H1 (cell line): ENCODE results near the gene ELMO3. TPM values are rescaled to one million over a fixed set of nuclear protein-coding genes. Genes with fewer than 3 reads are reported as not detected.

Experiments
- CTCF ChIA-PET: fragments of 300-600 bp; sonication (Branson Sonifier 250); formaldehyde crosslinking; loops from one replicate; lab custom pipeline; 2021; ENCODE audit not compliant: partially characterized antibody; lab: Charles Lee
- POLR2A ChIA-PET: fragments of 300-600 bp; sonication (Branson Sonifier 250); formaldehyde crosslinking; loops from one replicate; lab custom pipeline; 2021; ENCODE audit warnings: inconsistent platforms; ENCODE audit not compliant: partially characterized antibody; lab: Charles Lee
- DNase-seq, 2 experiments: peaks; one replicate each; pipeline versions ENCODE4 v3.0.0 to v3.0.0-alpha.2; 2010 to 2022; ENCODE audit warnings: low spot score in 2 of 2, low read depth in 1 of 2, mixed read lengths in 1 of 2
- FAIRE-seq: peaks from 2 replicates; lab custom pipeline; 2011; peaks lifted over from hg19 to GRCh38; lab: Jason Lieb, UNC
- H2AFZ ChIP-seq: 2 replicates; pipeline ENCODE4 v1.8.1; 2012; ENCODE audit warnings: low read length, inconsistent platforms
- H2AK5ac ChIP-seq: 2 replicates; pipeline ENCODE4 v1.6.1; 2013; ENCODE audit warnings: low read depth, low read length
- H2BK120ac ChIP-seq: replicated peaks from 2 replicates; pipeline ENCODE3; 2013; ENCODE audit warnings: low read depth, low read length, inconsistent platforms
- H2BK12ac ChIP-seq: 2 replicates; pipeline ENCODE4 v1.6.1; 2013; ENCODE audit warnings: low read depth, low read length
- H2BK15ac ChIP-seq: 2 replicates; pipeline ENCODE4 v1.6.1; 2013; ENCODE audit warnings: low read length
- H2BK20ac ChIP-seq: 2 replicates; pipeline ENCODE4 v1.6.1; 2013; ENCODE audit warnings: low read length
- H2BK5ac ChIP-seq: 2 replicates; pipeline ENCODE4 v1.6.1; 2013; ENCODE audit warnings: low read depth, low read length
- H3K14ac ChIP-seq: 2 replicates; pipeline ENCODE4 v1.6.1; 2013; ENCODE audit warnings: inconsistent platforms; ENCODE audit not compliant: insufficient read length
- H3K18ac ChIP-seq: 2 replicates; pipeline ENCODE4 v1.6.1; 2013; ENCODE audit warnings: low read length; ENCODE audit errors: extremely low read depth
- H3K23ac ChIP-seq: 2 replicates; pipeline ENCODE4 v1.6.1; 2013; ENCODE audit warnings: inconsistent platforms; ENCODE audit not compliant: insufficient read length
- H3K23me2 ChIP-seq: 2 replicates; pipeline ENCODE4 v1.6.1; 2013; ENCODE audit warnings: low read depth, low read length
- H3K27ac ChIP-seq: 2 replicates; pipeline ENCODE4 v1.6.1; 2011; ENCODE audit warnings: low read depth, low read length, inconsistent platforms
- H3K27me3 ChIP-seq, 4 experiments: replicated peaks in 1 of 4; 1 replicate in 1 of 4; 2 replicates in 3 of 4; pipeline versions ENCODE4 v1.6.1 to v1.8.1; 2011 to 2013; ENCODE audit warnings: low read length in 3 of 4, mild to moderate bottlenecking in 3 of 4, inconsistent platforms in 2 of 4, mixed read lengths in 2 of 4, moderate library complexity in 1 of 4; ENCODE audit not compliant: control insufficient read depth in 3 of 4, insufficient read depth in 3 of 4; ENCODE audit errors: extremely low read depth in 1 of 4
- H3K36me3 ChIP-seq, 4 experiments: 2 replicates each; pipeline versions ENCODE4 v1.6.1 to v1.8.1; 2011 to 2013; ENCODE audit warnings: mild to moderate bottlenecking in 4 of 4, low read length in 3 of 4, moderate library complexity in 2 of 4, control low read depth in 1 of 4, inconsistent platforms in 1 of 4; ENCODE audit not compliant: insufficient read depth in 4 of 4, control insufficient read depth in 2 of 4
- H3K4ac ChIP-seq: replicated peaks from 2 replicates; pipeline ENCODE3; 2013; ENCODE audit warnings: low read length, low read depth, mixed read lengths, inconsistent platforms; ENCODE audit not compliant: insufficient read length
- H3K4me1 ChIP-seq, 4 experiments: replicated peaks in 1 of 4; 1 replicate in 1 of 4; 2 replicates in 3 of 4; pipeline versions ENCODE4 v1.6.1 to v1.8.1; 2011 to 2013; ENCODE audit warnings: low read length in 3 of 4, inconsistent platforms in 2 of 4, mixed read lengths in 1 of 4; ENCODE audit not compliant: insufficient read depth in 4 of 4, control insufficient read depth in 3 of 4
- H3K4me2 ChIP-seq, 2 experiments: 2 replicates each; pipeline versions ENCODE4 v1.6.1 to v1.8.1; 2011 to 2013; ENCODE audit warnings: low read depth in 2 of 2, low read length in 2 of 2, control low read depth in 1 of 2, inconsistent platforms in 1 of 2, mild to moderate bottlenecking in 1 of 2; ENCODE audit not compliant: insufficient read depth in 1 of 2
- H3K4me3 ChIP-seq, 4 experiments: fragments of 200-600, 300-600 bp in 1 of 4; sonication (generic), shearing (Covaris generic), sonication (Bioruptor Twin) in 1 of 4; 2 replicates each; pipeline versions ENCODE4 v1.5.1 to v1.8.1; 2011 to 2016; ENCODE audit warnings: low read length in 4 of 4, low read depth in 3 of 4, control low read depth in 2 of 4, inconsistent platforms in 2 of 4, mild to moderate bottlenecking in 2 of 4, mixed read lengths in 1 of 4, moderate library complexity in 1 of 4; ENCODE audit not compliant: insufficient read depth in 2 of 4; ENCODE audit errors: extremely low read depth in 1 of 4
- H3K56ac ChIP-seq: replicated peaks from 2 replicates; pipeline ENCODE3; 2013; ENCODE audit warnings: low read depth, mild to moderate bottlenecking, mixed read lengths, low read length, inconsistent platforms; ENCODE audit not compliant: insufficient read length
- H3K79me1 ChIP-seq: 2 replicates; pipeline ENCODE4 v1.6.1; 2013; ENCODE audit warnings: low read depth, low read length, control low read depth
- H3K79me2 ChIP-seq, 2 experiments: 2 replicates each; pipeline versions ENCODE4 v1.6.1 to v1.8.1; 2012 to 2013; ENCODE audit warnings: low read length in 2 of 2, mild to moderate bottlenecking in 2 of 2, inconsistent platforms in 1 of 2; ENCODE audit not compliant: insufficient read depth in 2 of 2, control insufficient read depth in 1 of 2
- H3K9ac ChIP-seq, 4 experiments: replicated peaks in 1 of 4; 1 replicate in 1 of 4; 2 replicates in 3 of 4; pipeline versions ENCODE4 v1.6.1 to v1.8.1; 2011 to 2013; ENCODE audit warnings: low read depth in 3 of 4, low read length in 3 of 4, control low read depth in 2 of 4, mild to moderate bottlenecking in 2 of 4, moderate library complexity in 2 of 4, inconsistent platforms in 1 of 4; ENCODE audit errors: extremely low read depth in 1 of 4
- H3K9me3 ChIP-seq, 2 experiments: 2 replicates each; pipeline versions ENCODE4 v1.6.1 to v1.8.1; 2012 to 2013; ENCODE audit warnings: mild to moderate bottlenecking in 2 of 2, moderate library complexity in 2 of 2, control low read depth in 1 of 2, inconsistent platforms in 1 of 2, low read depth in 1 of 2, low read length in 1 of 2, mixed read lengths in 1 of 2; ENCODE audit not compliant: insufficient read depth in 2 of 2
- H4K20me1 ChIP-seq, 2 experiments: replicated peaks in 1 of 2; 2 replicates each; pipeline versions ENCODE3 to v1.8.1; 2011 to 2013; ENCODE audit warnings: inconsistent platforms in 2 of 2, low read length in 2 of 2, mild to moderate bottlenecking in 1 of 2; ENCODE audit not compliant: insufficient read depth in 2 of 2, control insufficient read depth in 1 of 2
- H4K5ac ChIP-seq: 2 replicates; pipeline ENCODE4 v1.6.1; 2013; ENCODE audit warnings: low read length, low read depth, mixed read lengths, inconsistent platforms; ENCODE audit not compliant: insufficient read length
- H4K8ac ChIP-seq: 2 replicates; pipeline ENCODE4 v1.8.0; 2013; ENCODE audit warnings: mild to moderate bottlenecking, moderate library complexity, low read length, inconsistent platforms; ENCODE audit not compliant: insufficient read depth; ENCODE audit errors: extremely low read depth
- H4K91ac ChIP-seq: replicated peaks from 2 replicates; pipeline ENCODE3; 2013; ENCODE audit warnings: low read length, mixed read lengths, inconsistent platforms; ENCODE audit not compliant: insufficient read length
- ATF3 ChIP-seq: IDR thresholded peaks from 2 replicates; pipeline ENCODE4 v1.6.1; 2011; ENCODE audit warnings: low read depth, mild to moderate bottlenecking, low read length; ENCODE audit not compliant: insufficient read depth
- CTBP2 ChIP-seq: IDR thresholded peaks from 2 replicates; pipeline ENCODE4 v1.7.0; 2011; ENCODE audit warnings: borderline replicate concordance, mild to moderate bottlenecking, moderate library complexity, mixed read lengths, low read length; ENCODE audit not compliant: insufficient read depth, insufficient read length
- GTF2F1 ChIP-seq: IDR thresholded peaks from 2 replicates; pipeline ENCODE4 v1.6.1; 2012; ENCODE audit warnings: low read depth, low read length, improper control_type of control experiment, borderline replicate concordance
- SP2 ChIP-seq: IDR thresholded peaks from 2 replicates; pipeline ENCODE4 v1.6.1; 2012; ENCODE audit warnings: mild to moderate bottlenecking, low read length, inconsistent platforms
- SP4 ChIP-seq: IDR thresholded peaks from 2 replicates; pipeline ENCODE4 v1.6.1; 2012; ENCODE audit warnings: low read length, inconsistent platforms
- SRF ChIP-seq: IDR thresholded peaks from 2 replicates; pipeline ENCODE4 v1.6.1; 2011; ENCODE audit warnings: mild to moderate bottlenecking, low read depth, low read length, moderate library complexity
- USF2 ChIP-seq: IDR thresholded peaks from 2 replicates; pipeline ENCODE4 v1.6.1; 2011; ENCODE audit warnings: low read length, improper control_type of control experiment
- WGBS, 2 experiments: shearing (Covaris generic) in 1 of 2; methylation state at CpG; one replicate each; pipeline versions ENCODE4 v1.1.6 to v1.1.7; 2013 to 2015; ENCODE audit warnings: low lambda C conversion rate in 2 of 2, mixed read lengths in 2 of 2, inconsistent platforms in 1 of 2, low coverage in 1 of 2, missing lambda C conversion rate in 1 of 2; ENCODE audit not compliant: insufficient replicate concordance in 2 of 2, insufficient coverage in 1 of 2, insufficient read length in 1 of 2; ENCODE audit errors: extremely low coverage in 1 of 2, missing lambda C conversion rate in 1 of 2; 5-methylcytosine and 5-hydroxymethylcytosine counted together
- polyA plus RNA-seq, 7 experiments: library from polyadenylated mRNA; depleted of rRNA in 3 of 7; stranded (reverse) in 5 of 7; unstranded in 2 of 7; fragments of >200 nt in 5 of 7; fragments of 200-250 nt in 2 of 7; gene quantifications; 1 replicate in 5 of 7; 2 replicates in 1 of 7; 4 replicates in 1 of 7; pipeline versions ENCODE4 v1.2.1 to v1.2.3, GENCODE V29; 2011 to 2013; ENCODE audit warnings: missing spikeins in 2 of 7, mixed read lengths in 2 of 7
- total RNA-seq: library from RNA; stranded (reverse); fragmentation: NEBNext Ultra II Directional; extraction: Animal tissue kit (Norgen Biotek cat#: 25700); gene quantifications from 2 replicates; pipeline ENCODE4 v1.2.1, GENCODE V29; 2021

The ELMO3 gene
- total and polyA plus RNA-seq, 2 of the 8 experiments (the other 6 are each of a cell fraction or from before 2014, with no cell fraction given) = 9.6 to 10.9 TPM

- H3K14ac ChIP-seq = no peak overlapping the region
Observed at GRCh38 chr16:67227567-67227921, 28.6 kb downstream of the ELMO3 start.

More at GRCh38 chr16:67227567-67227921, 28.6 kb downstream of the ELMO3 start:
- TF ChIP-seq GTF2F1 (no peak), ATF3 (no peak), SP2 (no peak), USF2 (no peak), SP4 (no peak), CTBP2 (no peak), SRF (no peak)
- TF ChIP-seq, all 59 proteins: peak for 0
- Histone ChIP-seq H3K18ac (no peak overlapping the region), H3K4ac (no peak overlapping the region), H3K27ac (peak overlapping the region; percentile 74), H3K4me1 (peaks cover 0 to 6% (median 3%) of the 10 kb centered on the region in 4 experiments; a peak in 3 of 7 replicates), H4K20me1 (peaks cover 3 to 14% of the 10 kb centered on the region in 2 experiments), H3K9ac (peak overlapping the region; percentile 55 to 89 (median 82)), H4K91ac (no peak overlapping the region), H3K23me2 (peaks cover 5% of the 10 kb centered on the region), H3K79me2 (peaks cover 0 to 13% of the 10 kb centered on the region in 2 experiments; a peak in 2 of 4 replicates), H3K4me3 (peak overlapping the region; percentile 83 to 96 (median 94)), H3K79me1 (no peaks in the 10 kb centered on the region; the same call in 1 of the 2 replicates), H4K8ac (peak overlapping the region; percentile 98; the same call in 1 of the 2 replicates), H3K56ac (no peak overlapping the region), H3K9me3 (no peaks in the 10 kb centered on the region), H2AK5ac (no peak overlapping the region), H2BK20ac (no peak overlapping the region), H4K5ac (no peak overlapping the region), H2AFZ (no peak overlapping the region), H2BK15ac (no peak overlapping the region), H3K36me3 (peaks cover 17 to 36% (median 32%) of the 10 kb centered on the region in 4 experiments; a peak in 7 of 8 replicates), H3K23ac (no peak overlapping the region), H3K27me3 (no peaks in the 10 kb centered on the region; a peak in 4 of 7 replicates), H2BK120ac (no peak overlapping the region), H3K4me2 (peak overlapping the region; percentile 74 to 82), H2BK12ac (no peak overlapping the region; the same call in 1 of the 2 replicates), H2BK5ac (no peak overlapping the region; the same call in 1 of the 2 replicates)
- FAIRE-seq (no peak), DNase-seq (no peak)
- ChIA-PET POLR2A (interaction anchor here (0.9 to 2.7 kb wide), 12 partner anchors 9 to 38 kb away, joined by 3 to 22 read pairs (median 8); partner anchors contain the start of genes EXOC3L1 and FHOD1), CTCF (interaction anchor here (0.5 to 3.9 kb wide), 17 partner anchors 8 to 298 kb away, joined by 3 to 25 read pairs (median 5); partner anchors contain the start of genes ELMO3 and NOL3)
- WGBS, 2 experiments = 35% methylated on average over 12 of the region's 12 CpGs; no CpG with 5 or more reads in 1 of the 2 experiments
